Measurements from ENCODE around the gene LRRK1.

LRRK1 gene, protein sequence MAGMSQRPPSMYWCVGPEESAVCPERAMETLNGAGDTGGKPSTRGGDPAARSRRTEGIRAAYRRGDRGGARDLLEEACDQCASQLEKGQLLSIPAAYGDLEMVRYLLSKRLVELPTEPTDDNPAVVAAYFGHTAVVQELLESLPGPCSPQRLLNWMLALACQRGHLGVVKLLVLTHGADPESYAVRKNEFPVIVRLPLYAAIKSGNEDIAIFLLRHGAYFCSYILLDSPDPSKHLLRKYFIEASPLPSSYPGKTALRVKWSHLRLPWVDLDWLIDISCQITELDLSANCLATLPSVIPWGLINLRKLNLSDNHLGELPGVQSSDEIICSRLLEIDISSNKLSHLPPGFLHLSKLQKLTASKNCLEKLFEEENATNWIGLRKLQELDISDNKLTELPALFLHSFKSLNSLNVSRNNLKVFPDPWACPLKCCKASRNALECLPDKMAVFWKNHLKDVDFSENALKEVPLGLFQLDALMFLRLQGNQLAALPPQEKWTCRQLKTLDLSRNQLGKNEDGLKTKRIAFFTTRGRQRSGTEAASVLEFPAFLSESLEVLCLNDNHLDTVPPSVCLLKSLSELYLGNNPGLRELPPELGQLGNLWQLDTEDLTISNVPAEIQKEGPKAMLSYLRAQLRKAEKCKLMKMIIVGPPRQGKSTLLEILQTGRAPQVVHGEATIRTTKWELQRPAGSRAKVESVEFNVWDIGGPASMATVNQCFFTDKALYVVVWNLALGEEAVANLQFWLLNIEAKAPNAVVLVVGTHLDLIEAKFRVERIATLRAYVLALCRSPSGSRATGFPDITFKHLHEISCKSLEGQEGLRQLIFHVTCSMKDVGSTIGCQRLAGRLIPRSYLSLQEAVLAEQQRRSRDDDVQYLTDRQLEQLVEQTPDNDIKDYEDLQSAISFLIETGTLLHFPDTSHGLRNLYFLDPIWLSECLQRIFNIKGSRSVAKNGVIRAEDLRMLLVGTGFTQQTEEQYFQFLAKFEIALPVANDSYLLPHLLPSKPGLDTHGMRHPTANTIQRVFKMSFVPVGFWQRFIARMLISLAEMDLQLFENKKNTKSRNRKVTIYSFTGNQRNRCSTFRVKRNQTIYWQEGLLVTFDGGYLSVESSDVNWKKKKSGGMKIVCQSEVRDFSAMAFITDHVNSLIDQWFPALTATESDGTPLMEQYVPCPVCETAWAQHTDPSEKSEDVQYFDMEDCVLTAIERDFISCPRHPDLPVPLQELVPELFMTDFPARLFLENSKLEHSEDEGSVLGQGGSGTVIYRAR (N-terminal part only)

DNA sequence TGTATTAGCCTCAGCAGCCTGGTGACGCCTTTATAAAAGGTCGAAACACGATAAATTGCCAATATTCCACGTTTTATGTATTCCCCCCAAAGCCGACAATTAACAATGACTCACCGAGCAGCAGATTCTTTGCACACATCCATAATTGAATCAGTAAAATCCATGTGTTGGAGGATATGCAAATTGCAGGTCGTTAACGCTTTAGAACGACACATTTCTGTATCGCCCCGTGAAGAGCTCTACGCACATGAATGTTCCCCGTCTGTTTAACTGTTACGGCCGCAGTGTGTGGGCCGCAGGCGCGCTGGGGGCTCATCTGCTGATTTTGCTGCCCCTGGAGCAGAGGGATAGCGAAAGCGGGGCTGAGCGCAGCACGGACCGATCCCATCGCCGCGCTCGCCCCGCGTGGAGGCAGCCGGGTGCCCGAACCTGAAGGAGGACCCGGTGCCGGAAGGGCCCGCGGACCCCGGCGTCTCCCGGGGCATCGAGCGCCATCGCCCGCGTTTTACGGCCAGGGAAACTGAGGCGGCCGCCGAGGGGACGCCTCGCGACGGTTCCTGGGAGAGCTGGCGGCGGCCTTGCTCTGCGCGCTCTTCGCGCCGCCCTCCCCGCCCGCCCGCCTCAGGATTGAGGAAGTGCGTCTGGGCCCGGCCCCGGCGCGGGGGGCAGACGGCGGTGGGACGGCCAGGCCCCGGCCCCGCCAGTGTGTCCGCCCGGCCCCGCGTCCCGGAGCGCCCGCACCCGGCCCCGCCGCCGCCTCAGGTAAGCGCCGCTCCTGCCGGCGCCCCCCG is at the start of gene LRRK1:
LRRK1 (plus strand) TSS at position 668 of the 791 bp plus-strand sequence. CDS start 5,276 bp downstream, outside the sequence.
- peak; percentile 53 for DNase-seq

DNA sequence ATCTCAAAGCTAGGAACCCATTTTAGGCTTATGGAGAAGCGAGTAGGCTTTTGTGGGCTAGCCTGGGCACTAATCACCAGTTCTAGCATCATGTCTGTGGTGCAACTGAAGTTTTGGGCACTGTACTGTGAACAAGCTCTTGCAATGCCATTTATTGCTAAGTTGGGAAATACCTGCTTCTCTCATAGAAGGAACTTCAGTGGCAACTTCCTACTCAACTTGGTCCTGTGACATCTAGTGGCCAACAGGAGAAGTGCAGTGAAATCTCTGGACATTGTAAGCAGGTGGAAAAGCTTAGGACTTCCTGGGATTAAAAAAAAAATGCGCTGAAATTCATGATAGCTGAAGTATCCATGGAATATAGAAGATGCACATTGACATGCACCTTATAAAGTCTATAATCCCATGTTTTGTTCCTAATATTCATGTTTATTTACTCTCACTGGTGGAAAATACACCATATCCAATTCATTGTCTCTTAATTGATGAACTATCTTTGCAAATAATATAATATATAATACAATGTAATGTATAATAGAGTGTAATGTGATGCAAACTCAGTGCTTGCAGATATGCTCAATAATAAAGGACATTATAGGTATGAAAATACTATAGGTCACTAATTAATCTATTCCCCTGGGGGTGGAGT is 46.0 kb upstream of the LRRK1 start:
- DNase-seq: peak; percentile 82

DNA sequence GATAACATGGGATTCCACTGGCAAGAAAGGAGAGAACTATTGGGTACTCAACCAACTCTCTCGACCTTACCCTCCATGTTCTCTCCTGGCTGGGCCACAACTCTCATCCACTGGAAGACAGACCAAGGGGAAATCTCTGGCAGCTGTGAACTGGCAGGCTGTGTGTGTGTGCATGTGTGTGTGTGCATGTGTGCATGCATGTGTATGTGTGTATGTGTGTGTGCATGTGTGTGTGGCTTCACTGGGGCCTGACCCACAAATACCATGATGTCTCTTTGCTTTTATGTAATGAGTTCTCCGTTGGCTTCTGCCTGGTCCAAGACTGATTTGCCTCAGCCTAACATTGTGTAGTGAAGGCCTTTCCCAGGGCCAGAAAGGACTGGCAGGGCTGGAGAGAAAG is 43.7 kb upstream of the LRRK1 start:
- DNase-seq: no peak

DNA sequence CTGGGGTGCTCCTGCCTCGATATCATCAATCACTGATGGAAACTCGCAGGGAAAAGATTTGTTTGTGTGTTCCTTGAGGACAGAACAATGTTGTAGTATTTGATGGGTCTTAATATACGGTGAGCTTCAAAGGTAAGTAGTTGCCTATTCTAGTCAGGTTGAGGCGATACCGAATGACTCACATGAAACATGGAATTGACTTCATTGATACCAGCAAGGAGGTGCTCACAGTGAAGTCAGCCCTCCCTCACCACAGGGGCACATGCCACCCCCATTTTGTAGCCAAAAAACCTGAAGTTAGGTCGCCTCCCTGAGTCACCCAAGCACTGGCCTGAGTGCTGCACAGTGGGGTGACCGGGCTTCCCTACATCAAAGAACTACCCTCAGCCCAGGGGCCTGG is 43.2 kb upstream of the LRRK1 start:
- DNase-seq: no peak

DNA sequence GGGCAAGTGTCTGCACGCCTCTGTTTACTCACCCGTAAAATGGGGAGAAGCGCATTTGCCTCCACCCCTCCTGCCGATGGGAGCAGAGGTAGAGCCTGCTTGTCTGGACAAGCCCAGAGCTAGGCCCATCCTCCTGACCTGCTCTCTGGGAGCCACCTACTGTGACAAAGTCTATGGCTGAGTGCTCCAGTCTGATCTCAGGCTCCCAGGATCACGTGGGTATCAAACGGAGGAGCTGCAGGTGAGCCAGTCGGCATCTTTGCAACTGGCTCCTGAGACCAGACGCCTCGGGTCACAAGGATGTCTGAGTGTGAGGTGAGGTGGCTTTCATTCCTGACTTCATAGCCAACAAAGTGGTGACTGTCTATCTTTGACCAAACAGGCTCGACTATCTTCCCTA is 41.6 kb upstream of the LRRK1 start:
- DNase-seq: no peak

DNA sequence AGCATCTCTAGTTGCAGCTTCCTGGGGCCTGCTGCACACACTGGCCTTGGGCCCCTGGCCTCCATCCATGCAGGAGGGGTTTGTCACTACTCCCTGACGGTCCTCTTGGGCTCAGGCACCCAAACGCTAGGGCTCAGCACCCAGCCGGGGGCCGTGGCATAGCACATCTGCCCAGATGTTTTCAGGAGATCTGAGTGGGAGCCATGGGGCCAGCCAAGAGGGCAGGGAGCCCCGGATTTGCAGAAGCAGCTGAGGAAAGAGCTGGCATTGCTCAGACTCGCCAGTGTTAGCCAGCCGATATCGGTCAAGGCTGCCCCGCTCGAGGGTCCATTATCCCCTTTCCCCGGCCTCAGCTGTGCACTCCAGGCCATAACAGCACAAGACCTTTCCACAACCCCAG is 41.0 kb upstream of the LRRK1 start:
- no peak for DNase-seq

DNA sequence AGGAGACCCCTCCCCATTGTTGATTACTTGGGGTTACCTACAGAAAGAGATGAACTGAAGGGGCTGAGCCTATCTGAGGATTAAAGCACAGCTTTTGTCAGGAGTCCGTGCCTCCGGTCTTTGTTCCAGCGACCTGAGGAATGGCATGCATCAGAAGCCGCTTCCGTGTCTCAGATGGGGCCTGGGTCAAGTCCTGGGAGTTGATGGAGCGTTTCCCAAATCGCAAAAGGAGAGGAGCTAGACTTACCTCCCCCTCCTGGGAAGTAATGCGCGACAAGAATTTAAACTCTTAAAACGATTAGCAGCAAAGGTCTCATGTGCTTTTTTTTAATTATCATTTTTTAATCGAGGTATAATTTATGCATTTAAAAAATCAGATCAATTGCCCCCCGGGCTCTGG is 40.5 kb upstream of the LRRK1 start:
- DNase-seq: no peak

DNA sequence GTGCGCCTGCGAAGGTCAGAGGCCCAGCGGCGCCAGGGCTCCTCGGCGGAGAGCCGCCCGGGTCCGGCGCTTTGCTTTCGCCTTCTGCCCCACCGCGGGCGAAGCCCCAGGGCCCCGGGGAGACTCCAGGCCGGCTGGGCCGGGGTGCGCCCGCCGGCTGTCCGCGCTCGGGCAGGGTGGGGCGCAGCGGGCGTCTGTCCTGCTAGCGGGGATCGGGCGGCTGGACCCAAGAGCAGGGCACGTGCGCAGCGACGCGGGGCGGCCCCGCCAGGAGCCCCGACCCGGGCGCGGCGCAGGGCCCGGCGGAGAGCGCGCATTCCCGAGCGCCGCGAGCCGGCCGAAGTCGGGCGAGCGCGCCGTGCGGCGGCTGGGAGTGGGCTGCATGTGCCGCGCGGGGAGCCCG is 40.1 kb upstream of the LRRK1 start:
- DNase-seq: no peak

DNA sequence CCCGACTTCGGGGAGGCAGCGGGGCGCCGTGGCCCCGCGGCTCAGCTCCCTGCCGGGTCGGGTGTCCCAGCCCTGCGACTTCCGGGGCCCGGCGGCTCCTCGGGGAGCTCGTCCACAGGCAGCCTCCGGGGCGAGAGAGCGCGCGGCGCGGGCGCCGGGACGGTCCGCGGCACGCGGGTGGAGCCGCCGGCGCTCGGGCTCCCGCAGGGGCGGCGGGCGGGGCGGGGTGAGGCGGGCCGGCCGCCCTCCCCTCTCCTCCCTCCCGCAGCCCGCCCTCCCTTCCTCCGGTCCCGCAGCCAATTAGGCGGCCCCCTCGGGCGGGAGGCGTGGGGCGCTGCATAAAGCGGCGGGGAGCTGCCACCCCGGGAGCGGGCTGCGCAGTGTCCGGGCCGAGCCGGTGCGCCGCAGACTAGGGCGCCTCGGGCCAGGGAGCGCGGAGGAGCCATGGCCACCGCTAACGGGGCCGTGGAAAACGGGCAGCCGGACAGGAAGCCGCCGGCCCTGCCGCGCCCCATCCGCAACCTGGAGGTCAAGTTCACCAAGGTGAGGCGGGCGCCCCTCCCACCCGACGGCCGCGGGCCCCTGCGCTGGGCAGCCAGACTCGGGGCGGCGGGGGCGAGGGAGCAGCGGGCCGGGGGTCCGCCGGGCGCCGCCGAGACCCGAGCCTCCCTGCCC is 39.6 kb upstream of the LRRK1 start, which contains the start of gene ALDH1A3:
ALDH1A3 (plus strand) TSS at position 368 of the 675 bp plus-strand sequence; CDS start at position 445, 77 bp downstream.
- peak; percentile 30 for DNase-seq

DNA sequence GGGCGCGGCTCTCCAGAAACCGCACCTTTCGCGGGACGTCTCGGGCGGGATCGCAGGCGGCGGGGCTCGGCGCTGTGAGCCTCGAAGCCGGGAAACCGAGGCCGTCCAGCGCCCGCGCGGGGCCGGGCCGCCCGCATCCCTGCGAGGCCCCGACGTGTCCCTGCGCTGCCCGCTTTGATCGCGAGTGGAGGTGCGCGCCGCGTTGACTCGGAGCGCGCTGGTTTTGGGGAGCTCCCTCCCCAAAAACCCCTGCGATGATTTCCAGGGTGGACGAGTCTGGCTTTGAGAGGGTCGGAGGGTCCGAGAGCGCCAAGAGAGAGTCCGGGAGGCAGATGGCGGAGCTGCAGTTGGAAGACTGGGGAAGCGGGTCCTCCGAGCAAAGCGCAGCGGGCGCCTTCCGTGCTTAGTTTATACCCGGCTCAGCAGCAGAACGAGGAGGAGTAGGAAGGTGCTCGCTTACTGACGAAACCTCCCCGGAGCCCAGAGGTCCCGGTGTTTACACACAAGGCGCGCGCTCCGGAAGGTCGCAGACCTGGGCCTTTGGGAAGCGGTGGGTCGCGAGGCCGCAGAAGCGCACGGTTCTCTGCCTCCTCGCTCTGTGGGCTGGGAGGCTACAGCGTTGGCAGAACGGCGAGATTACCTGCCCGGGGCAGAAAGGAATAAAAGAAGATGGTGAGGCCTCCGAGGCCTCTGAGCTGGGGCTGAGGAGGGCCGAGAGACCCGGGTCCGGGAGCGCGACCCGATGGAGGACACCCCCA is 38.8 kb upstream of the LRRK1 start:
- no peak for DNase-seq

DNA sequence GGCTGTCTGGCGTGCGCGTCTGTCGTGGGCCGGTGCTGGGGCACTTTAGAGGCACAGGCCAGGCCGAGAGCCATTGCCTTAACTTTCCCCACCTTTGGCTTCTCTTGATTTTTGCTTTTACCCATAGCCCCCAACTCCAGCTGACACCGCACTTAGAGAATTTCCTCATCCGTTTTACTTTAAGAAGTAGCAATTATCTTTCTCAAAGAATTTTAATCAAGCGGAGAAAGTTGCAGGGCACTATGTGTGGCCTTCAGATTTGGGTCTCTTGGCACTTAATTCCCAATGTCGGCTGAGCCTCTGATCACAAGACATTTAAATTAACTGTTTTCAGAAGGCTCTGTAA is 38.3 kb upstream of the LRRK1 start:
- no peak for DNase-seq

DNA sequence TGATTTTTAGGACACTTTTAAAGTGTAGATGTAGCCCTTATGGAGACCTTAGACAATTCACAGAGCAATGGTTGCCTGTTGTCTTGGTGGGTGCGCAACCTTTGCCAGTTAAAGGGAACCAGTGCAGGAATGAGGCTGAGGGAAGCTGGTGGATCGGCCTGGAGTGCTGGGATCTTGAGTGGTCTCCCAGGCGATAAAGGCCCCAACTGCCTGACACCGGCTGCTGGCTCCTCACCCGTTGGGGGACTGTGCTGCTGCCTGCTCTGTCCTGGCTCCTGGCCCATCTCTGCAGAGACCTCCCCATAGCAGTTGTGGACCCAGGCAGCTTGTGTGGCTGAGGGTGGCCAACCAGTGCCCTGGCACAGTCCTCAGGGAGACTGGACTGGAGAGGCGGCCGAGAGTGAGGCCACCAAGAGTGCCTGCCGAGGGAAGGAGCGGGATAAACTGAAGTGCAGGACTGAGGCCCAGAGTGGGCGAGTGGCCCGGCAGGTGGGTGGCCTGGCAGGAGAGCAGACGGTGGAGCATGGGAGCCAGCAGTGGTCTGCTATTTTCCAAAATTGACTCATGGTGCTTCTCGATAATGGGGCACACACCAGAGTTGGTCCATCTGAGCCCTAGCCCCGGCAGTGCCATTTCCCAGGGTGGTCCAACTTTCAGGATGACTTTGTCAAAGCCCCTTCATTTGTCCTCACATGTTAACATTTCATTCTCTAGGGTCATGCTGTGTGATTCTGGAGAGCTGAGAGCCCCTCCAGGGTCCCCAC is 37.4 kb upstream of the LRRK1 start:
- no peak for DNase-seq

DNA sequence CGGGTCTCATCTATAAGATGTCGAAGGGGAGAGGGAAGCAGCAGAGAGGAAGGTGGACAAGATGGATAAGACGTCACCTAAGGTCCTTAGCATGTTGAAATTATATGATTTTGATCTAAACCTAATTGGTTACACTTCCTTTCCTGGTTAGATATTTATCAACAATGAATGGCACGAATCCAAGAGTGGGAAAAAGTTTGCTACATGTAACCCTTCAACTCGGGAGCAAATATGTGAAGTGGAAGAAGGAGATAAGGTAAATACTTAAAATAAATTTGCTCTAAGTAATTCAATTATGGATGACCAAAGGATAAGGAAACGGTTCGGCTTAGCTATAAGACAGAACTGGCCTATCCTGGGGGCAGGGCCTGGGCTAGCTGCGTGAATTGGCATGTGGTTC is 34.0 kb upstream of the LRRK1 start:
- no peak for DNase-seq

DNA sequence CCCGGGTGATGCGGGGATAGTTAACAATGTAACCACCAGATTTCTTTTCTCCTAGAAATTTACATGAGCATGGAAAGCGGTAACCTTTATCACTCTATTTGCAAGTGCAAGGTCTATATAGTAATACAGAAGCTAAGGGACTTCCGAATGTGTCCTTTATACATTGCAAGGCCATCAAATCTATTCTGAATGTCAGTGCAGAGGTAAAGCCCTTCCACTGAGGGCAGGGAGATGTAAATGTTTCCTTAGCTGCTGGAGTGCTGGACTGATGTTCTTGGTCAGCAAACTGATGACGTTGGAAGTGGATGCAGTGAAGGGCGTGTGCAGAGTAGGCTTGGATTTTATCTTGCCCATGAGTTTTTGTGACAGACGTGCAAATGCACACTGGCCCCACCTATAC is 33.3 kb upstream of the LRRK1 start:
- DNase-seq: no peak

DNA sequence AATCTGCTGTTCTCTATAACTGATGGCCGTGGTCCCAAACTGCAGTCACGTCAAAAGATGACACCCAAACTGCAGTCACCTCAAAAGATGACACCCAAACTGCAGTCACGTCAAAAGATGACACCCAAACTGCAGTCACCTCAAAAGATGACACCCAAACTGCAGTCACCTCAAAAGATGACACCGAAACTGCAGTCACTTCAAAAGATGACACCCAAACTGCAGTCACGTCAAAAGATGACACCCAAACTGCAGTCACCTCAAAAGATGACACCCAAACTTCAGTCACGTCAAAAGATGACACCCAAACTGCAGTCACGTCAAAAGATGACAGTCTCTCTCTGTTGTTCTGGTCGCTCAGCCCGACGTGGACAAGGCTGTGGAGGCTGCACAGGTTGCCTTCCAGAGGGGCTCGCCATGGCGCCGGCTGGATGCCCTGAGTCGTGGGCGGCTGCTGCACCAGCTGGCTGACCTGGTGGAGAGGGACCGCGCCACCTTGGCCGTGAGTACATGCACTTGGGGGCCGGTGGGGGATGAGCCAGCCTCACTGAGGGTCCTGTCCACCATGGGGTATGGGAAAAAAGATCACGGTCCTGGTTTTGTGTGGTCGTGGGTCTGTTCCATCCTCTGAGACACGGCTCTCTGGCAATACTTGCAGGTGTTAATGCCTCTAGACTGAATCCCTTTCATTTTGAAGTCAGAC is 31.8 kb upstream of the LRRK1 start:
- no peak for DNase-seq

DNA sequence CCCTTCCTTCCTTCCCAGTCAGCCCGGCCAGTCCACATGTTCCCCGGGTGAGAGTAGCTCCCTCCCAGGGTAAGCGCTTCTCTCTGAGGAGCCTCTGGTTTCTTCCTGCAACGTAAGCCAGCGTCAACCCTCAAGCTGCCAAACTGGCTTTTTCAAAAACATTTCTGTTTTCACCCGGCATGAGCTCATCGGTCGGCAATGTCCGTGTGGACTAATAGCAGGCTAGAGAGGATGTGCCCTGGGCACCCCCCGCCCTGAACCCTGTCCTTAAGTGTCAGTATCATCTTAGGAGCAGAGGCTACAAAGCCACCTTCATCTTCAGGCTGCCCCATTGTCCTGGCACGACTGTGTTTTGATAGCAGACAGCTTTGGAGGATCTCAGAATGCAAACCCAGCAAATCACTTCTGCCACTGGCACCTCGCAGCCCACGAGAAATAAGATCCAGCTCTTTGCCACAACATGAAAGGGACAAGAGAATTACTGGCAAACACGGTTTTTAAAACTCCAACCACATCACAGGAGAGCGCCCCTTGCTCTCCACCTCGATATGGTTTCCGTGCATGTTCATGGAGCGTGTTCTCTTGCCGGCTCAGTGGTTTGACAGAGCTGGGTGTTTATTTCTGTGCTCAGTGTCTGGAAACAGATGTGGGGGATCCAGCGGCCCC is 29.6 kb upstream of the LRRK1 start:
- DNase-seq: peak; percentile 70

DNA sequence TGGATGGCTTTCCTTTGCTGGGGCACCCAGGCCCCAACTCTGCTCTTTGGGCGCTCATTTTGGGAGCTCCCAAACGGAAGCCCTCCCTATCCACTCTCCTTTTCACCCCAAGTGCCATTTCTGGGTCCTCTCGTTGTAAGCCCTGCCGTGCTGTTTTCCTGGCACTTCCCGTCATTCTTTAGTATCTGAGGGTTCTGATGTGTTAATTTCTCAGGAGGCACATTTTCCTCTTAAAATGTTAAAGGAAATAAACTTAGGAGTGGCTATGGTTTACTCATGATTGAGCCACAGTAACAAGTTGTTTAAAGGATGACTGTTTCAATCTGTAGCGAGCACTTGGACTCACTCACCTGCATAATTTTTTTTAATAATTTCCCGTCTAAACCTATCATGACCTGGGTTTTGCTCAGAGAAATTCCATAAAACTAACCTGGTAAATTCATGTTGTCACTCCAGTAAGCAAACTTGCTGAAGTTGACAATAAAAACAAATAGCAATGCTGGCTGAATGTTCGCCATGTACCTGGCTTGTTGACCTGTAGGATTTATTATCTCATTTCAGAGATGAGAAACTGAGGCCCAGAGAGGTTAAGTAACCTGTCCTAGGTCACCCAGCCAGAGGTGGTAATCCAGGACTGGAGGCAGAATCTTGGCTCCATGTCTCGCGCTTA is 29.0 kb upstream of the LRRK1 start:
- no peak for DNase-seq

DNA sequence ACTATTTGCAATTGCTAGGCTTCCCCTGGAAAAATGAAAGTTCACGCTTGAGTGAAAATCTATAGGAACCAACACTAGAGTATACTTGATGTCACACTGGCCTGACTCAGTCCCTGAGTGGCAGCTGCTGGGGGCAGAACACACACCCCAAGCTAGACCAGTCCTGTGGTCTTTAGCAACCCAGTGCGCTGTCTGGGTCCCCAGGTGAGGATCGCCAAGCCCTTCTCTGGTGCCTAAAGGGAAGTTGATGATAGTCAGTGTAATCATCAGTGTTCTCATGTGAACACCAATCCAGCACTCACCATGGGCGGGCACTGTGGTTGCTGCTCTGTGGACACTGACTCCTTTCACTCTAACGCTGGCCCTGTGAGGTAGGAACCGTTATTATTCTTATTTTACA is 28.3 kb upstream of the LRRK1 start:
- no peak for DNase-seq

All from fibroblast of skin of right quadriceps (primary cell).